GM23248 (cell line): ENCODE results near the gene PLAAT3.

Source experiments
- EZH2 ChIP-seq: fragments of 200-600 bp; sonication (generic); IDR thresholded peaks from 2 replicates; pipeline ENCODE4 v1.6.1; 2018; ENCODE audit warnings: antibody characterized with exemption, mild to moderate bottlenecking; ENCODE audit not compliant: insufficient read depth, poor library complexity, severe bottlenecking
- EZH2phosphoT487 ChIP-seq: fragments of 200-600 bp; sonication (generic); IDR thresholded peaks from 2 replicates; pipeline ENCODE4 v1.6.1; 2018; ENCODE audit warnings: antibody characterized with exemption, moderate library complexity, mild to moderate bottlenecking, low read depth; ENCODE audit not compliant: insufficient read depth

- TF ChIP-seq EZH2: no peak
- no peak for TF ChIP-seq EZH2phosphoT487
These were observed 44.7 kb downstream of the PLAAT3 start for GRCh38 chr11:63569570-63569969.
